Measurements from ENCODE around the gene RFX5.
"Not testable (repeated sequence)": the region's sequence is repeated elsewhere in the genome, so short reads cannot be mapped to it uniquely, and the experiment has no call there.

Gene RFX5

DNA sequence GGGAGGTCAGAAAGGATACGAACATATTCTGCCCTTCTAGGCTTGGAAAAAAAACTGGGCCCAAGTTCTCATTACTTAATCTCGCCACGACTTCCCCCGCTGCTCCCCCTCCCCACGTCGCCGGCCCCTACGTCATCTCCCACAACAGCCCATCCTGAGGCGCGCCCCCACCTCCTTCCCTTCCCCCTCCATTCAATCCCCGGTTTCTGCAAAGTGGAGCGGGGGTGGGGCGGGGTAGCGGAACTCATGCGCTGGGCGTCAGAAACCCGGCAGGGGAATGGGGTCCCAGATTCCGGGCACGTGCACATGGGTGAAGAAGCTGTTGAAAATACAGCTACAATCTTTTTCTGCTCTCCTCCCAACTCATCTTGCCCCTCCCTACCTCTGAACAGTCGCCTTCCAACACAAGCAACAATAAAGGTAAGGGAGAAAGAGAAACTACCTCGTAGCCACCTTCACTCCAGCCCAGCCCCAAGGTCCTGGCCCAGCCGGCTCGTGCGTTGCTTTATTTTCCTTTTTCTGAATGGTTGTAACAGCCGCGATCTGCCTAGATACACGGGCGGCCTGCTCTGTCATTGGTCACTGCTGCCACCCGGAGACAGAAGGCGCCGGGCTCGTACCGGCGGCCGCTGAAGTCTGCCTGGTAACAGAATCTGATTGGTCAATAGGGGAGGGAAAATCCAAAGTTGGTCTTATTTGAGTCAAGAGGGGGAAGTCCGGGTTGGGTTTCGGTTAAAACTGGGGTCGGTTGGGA is at the start of gene RFX5:
Gene RFX5 (minus strand): TSS at position 484 of the 754 bp plus-strand sequence. CDS start 932 bp downstream, outside the sequence.
- DNase-seq: peak; percentile 93

DNA sequence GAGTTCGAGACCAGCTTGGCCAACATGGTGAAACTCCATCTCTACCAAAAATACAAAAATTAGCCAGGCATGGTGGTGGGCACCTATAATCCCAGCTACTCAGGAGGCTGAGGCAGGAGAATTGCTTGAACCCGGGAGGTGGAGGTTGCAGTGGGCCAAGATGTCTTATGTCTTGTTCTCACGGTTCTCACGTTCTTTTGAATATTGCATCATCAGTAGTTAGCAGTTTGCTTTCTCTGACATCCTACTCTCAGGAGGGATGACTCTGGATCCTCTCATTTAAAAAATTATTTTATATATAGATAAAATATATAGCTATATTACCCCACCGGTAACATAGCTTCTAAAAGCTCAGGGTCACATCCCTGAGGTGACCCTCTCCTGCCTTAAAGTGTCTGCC is 49.2 kb upstream of the RFX5 start:
- DNase-seq: not testable (repeated sequence)

DNA sequence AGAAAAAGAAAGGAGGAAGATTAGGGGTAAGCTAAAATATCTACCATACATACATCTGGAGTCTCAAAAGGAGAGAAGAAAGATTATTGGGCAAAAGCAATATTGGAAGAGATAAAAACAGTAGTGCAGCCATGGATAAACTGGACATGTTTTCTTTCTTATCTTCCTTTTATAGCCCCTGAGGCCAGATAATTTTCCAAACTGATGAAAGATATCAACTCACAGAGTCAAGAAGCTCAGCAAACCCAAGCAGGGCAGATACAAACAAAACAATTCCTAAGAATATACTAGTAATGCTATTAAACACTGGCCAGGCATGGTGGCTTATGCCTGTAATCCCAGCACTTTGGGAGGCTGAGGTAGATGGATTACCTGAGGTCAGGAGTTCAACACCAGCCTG is 46.5 kb upstream of the RFX5 start:
- no peak for DNase-seq

DNA sequence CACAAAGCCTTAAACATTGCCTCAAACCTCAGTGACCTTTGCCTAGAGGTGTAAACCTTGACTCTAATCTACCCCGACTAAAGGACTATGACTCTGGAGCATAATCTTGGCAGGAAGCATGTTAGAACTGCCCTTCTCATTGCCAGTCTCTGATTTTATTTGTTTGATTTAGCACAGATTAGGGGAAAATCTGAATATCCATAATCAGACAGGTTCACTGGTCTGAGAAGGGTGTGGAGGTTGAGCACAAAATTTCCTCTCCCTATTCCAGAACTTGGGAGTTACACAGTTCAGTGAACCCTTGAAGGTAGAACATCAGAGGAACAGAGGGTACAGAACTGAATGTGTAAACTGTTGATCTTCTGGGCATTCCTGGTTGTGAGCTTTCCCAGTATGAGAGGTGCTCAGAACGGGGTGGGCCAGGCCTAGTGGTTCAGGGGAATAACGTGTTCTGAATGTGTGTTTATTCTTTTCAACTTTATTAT is 44.1 kb upstream of the RFX5 start:
- DNase-seq: no peak

DNA sequence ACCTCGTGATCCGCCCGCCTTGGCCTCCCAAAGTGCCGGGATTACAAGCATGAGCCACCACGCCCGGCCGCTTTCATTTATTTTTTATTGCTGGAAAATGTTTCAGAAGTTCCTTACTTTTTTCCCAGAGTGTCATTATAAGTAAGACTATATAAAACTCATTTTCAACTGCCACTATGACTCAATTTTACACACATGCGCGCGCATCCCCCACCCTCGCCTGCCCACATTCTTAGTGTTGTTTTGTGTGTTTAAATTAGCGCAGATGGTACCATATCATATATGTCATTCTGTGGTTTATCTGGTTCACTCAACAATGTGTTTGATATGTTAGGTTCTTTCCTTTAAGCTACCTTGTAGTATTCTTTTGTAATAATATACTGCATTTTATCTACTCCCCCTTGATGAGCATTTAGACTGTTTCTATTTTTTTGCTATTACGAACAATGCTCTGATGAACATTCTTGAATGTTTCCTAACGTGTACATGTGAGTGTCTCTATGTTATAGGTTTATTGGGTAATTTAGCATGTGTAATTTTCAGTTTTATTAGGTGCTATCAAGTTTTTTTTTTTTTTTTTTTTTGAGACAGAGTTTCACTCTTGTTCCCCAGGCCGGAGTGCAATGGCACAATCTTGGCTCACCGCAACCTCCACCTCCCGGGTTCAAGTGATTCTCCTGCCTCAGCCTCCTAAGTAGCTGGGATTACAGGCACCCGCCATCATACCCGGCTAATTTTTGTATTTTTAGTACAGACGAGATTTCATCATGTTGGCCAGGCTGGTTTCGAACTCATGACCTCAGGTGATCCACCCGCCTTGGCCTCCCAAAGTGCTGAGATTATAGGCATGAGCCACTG is 43.4 kb upstream of the RFX5 start:
- DNase-seq: not testable (repeated sequence)

DNA sequence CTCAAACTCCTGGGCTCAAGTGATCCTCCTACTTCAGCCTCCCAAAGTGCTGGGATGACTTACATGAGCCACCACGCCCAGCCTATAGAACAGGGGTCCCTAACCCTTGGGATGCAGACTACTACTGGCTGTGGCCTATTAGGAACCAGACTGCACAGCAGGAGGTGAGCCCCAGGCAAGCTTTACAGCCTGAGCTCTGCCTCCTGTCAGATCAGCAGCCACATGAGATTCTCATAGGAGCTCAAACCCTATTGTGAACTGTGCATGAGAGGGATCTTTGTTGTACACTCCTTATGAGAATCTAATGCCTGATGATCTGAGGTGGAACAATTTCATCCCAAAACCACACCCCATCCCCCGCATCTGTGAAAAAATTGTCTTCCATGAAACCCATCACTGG is 39.0 kb upstream of the RFX5 start:
- DNase-seq: no peak

DNA sequence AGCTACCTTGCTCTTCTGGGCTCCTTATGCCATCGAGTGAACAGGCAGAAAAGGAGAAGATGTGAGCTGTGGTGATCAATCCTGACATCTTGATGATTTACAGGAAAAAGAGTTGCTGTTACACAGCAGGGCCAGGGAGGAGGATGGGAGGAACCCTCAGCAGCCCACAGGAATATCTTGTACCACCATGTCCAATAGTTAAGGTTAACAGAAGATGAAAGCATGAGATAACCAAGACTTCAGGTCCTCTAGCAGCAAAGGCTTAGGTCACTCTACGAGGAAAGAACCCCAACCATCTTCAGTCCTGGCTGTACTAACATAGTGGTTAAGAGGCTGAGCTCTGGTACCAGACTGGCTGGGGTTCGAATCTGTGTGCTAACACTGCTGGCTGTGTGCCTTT is 37.5 kb upstream of the RFX5 start:
- DNase-seq: no peak

DNA sequence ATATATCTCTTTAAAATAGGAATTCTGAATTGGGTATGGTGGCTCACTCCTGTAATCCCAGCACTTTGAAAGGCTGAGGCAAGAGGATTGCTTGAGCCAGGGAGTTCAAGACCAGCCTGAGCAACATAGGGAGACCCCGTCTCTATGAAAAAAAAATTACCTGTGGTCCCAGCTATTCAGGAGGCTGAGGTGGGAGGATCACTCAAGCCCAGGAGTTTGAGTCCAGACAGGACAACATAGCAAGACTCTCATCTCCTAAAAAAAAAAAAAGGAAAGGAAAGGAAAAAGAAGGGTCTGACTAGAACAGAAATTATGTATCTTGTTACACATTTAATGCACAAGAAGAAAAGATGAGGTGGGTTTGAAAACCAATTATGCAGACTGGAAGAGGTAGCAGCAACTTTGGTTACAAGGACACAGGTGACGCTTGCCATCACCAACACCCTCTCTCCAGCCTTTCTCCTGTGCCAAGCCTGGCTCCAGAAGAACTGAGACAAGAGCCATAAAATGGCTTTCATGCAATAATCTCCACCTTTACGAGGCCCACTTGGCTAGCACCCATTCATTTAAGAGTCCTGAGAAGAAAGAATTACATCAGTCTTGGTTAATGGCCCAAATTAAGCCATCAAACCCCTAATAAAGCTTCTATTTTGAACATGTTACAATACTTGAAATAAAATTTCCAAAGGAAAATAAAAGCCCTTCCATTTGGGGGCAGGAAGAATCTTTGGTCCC is 30.3 kb upstream of the RFX5 start:
- no peak for DNase-seq

DNA sequence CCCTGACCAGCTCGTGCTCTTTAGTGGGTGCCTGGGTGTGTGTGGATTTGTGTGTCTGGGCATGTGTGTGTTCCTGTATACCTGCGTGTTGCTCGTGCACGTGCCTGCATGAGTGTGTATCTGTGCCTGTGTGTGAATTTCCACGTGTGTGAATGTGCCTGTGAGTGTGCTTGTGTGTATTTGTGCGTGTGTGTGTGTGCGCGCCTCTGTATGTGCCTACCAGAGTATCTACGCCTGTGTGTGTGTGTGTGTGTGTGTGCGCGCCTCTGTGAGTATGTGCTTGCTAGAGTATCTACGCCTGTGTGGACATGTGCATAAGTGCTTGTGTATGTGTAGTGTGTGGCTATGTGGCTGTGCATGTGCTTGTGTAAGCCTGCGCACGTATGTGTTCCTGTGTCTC is 26.1 kb upstream of the RFX5 start:
- no peak for DNase-seq

DNA sequence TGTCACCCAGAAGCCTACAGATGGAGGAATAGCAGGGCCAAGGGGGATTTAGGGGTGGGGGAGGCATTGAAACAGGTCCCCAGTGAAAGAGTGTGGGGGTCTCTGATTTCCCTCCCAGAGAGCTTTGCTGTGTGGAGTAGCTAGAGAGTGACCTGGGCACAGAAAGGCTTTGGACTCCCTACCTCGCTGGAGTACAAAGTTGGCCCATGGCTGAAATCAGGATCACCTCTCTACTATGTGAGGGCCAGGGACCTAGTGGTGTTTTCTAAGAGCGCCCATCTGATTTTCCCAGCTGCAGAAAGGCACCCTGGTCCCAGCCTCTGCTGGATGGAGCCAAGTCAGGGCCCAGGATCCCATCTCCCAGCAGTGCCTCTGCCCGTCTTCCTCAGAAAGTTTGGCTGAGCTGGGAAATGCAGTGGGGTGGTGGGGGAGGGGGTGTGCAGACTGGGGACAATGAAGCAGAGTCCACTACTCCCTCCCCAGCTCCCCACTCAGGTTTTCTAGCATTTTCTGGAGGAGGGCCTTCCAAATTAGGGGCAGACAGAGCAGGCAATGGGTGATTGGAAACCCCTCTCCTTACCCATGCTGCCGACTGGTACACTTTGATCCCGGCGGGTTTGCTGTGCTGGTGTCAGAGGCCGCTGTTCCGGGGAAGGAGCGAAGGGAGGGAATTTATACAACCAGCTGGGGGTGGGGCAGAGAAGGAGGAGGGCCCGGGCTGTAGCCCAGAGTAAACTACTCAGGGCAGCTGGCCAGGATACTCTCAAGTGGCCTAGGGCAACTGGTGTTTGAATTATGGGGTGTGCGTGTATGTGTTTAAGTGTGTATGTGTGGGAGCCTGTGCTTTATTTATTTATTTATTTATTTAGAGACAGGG is 25.2 kb upstream of the RFX5 start, which contains the start of gene SELENBP1:
Gene SELENBP1 (minus strand): TSS at position 648 of the 877 bp plus-strand sequence. CDS start 64 bp downstream, at position 584.
- DNase-seq: peak; percentile 87

DNA sequence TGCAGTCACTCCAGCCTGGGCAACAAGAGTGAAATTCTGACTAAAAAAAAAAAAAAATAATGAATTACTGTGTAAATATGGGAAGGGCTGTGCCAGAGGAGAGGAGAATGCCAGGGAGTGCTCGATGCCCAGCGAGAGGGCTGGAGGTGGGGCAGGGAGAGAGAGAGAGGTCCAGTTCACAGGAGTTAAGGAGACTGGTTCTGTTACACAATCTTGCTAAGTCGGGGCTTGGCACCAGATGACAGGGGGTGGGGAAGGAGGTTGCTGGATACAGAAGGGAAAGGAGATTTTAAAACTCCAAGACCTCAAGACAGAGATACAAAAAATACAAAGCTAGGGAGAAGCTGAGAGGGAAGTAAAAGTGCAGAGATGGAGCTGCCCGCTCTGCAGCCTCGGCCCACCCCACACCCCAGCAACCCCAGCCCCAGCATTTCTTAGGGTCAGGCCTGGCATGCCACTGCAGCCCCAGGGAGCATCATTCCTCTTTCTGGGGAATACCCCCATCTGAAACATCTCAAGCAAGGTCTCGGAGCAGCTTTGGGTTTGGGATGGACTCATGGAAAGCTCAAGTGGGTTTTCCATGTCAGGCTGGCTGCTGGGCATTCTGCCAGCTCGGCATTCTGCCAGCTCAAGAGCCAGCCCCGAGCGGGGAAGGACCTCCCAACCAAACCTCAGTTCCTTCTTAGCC is 24.5 kb upstream of the RFX5 start:
- DNase-seq: peak; percentile 89

DNA sequence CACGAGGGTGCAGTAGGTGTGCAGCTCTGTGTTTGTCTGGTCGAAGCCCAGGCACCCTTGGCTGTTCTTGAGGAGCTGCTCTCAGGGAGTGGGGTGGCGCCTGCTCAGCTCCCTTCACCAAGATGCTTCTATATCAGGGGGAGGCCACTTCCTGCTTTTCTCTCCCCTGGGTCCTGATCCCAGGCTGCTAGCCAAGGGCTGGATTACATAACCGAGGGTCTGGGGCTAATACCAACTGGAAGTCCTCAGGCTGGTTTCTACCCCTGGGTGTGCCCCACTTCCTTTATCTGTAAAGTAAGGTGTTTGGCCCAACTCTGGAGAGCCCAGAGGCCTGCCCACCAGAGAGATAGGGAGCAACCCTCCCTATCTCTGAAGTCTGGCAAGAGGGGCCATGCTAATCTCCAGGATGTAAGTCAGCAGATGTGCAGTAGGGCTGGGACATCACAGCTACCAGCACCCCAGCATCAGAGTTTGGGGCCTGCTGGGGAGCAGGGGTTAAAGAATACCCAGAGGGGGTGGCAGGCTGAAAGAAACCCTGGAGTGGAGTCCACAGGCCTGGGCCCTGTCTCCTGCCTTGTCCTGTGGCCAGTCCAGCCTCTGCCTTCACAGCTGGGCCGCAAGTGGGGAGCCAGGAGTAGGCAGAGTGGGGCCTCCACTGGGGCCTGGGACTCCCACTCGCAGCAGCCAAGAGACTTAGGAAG is 23.3 kb upstream of the RFX5 start:
- DNase-seq: no peak

DNA sequence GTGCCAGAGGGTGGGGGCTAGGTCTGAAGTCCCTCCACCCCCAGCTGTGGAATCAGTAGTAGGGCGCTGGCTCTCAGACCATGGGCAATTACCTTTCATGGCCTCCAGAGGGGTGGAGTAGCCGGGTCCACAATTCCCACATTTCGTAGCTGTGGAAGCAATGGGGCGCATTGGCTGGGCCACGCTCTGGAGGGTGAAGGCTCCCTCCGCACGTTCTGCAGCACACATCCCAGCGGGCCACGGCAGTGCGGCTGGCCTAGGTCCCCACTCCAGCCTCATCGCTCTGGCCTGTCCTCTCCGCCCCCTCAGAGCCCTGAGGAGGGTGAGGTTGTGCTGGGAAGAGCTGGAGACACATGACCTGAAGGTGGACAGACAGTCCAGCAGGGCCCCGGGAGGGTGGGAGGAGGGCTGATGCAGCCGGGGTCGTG is 22.6 kb upstream of the RFX5 start:
- no peak for DNase-seq

DNA sequence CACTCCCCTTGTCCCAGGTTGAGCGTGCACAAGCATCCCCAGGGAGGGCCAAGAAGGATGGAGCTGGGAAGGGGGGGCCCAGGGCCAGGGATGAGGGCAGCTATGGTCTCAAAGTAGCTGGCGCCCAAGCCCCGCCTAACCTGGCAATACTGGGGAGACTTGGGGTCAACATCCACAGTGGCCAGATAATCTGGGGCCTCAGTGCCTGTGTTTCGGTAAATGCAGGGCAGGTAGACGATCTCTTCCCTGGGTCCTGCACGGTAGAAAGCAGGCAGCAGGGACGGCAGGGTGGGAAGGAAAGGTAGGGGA is 22.2 kb upstream of the RFX5 start:
- DNase-seq: no peak

DNA sequence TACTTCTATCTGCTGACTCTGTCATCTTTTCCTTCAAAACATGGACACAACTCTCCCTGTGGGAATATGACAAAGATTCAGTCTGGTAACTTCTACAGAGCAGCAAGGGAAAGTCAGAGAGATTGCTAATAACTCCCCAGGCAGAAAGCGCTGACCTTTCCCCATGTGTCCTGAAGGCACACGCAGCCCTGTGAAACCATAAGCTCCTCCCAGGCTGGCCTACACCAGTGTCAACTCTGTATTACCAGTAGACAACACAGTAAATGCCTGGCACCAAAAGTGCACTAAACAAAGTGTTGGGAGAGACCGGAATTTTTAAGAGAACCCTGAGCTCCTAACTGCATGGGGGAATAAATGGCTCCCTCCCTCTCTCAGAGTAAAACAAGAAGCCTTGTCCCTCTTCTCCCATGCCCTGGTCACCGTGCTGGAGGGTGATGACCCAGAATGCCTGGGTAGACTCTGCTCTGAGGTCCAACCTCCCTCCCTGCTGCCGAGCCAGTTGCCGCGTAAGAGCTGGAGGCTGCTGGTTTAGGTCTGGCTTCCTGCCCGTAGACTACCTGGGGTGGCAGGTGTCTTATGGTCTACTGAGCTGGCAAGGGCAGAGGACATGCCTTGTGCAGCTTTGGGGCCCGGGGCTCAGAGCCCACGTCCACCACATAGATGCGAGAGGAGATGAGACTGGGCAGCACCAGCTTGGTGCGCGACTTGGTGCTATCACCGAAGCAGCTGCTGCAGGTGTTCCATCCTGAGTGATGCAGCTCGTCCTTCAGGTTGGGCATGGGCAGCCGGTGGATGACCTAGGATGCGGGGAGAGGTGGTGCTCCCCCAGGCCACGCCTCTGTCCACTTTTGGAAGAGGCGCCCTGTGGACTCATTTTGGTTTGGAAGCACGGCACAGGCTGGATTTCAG is 21.6 kb upstream of the RFX5 start:
- peak; percentile 57 for DNase-seq

DNA sequence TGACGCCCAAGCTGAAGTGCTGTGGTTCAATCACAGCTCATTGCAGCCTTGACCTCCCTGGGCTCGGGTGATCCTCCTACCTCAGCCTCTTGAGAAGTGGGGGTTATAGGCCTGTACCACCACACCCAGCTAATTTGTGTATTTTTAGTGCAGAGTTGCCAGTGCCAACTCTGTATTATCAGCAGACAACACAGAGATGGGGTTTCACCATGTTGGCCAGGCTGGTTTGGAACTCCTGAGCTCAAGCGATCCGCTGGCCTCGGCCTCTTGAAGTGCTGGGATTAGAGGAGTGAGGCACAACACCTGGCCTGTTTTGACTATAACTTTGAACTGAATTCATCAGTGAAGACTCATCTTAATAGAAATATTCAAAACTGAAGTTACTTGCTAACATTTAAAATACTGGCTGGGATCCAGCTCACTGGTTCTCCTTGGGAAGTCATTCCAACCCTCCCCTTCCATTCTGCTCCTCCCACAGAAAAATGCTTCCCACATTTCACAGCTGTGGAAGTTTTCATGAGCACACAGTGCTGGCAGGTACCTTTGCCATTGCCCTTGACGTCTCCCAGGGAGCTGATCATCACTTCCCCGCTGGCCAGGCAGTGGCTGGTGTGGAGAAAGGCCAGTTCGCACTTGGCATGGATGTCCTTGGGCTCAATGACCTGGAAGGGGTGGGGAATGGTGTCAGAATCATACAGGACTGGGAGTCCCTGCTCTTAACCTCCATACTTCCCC is 20.8 kb upstream of the RFX5 start:
- DNase-seq: no peak

DNA sequence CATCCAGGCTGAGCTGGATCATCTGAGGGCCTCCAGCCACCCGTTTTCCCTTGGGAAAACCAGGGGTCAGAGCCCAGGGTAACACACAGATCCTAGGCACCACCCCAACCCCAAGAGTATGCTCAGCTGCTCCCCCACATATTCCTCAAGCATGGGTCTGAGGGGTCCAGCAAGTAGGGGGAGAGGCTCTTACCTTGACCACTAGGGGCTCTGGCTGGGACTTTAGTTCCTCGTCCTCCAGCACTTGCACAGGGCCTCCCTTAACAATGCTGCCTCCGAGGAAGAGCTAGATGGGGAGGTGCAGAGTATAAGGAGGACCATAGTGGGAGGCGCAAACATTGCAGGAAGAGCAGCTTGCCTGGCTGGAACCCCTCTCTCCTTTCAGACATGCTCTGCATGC is 17.9 kb upstream of the RFX5 start:
- DNase-seq: no peak

DNA sequence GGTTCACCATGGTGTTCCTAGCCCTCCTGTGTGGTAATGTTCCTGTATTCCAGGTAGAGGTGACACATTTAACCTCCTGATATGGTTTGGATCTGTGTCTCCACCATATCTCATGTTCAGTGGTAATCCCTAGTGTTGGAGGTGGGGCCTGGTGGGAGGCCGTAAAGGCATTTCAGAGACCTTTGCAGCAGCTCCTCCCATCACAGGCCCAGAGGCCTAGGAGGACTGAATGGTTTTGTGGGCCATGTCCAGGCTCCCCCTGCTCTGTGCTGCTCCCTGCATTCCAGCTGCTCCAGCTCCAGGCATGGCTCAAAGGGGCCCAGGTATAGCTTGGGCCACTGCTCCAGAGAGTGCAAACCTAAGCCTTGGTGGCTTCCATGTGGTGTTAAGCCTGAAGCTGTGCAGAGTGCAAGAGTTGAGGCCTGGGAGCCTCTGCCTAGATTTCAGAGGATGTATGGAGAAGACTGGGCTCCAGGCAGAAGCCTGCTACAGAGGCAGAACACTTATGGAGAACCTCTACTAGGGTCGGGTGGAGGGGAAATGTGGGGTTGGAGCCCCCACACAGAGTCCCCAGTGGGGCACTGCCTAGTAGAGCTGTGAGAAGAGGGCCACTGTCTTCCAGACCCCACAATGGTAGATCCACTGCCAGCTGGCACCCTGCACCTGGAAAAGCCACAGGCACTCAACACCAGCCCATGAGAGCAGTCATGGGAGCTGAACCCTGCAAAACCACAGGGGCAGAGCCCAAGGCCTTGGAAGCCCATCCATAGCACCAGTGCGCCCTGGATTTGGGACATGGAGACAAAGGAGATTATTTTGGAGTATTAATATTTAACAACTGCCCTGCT is 15.5 kb upstream of the RFX5 start:
- DNase-seq: no peak

All from NCI-H510A treated with DMSO at 0.1 percent for 48 hours (cell line).